ENCODE measurements around the gene GSE1.

GSE1 gene

GRCh38 chr16:85704900-85705846, 92.1 kb downstream of the GSE1 start:
- Histone ChIP-seq H3K36me3 (ENCODE audit: low read depth) (peaks cover 66% of the 10 kb centered on the region), H3K27ac (ENCODE audit: poor library complexity, severe bottlenecking) (no peak overlapping the region), H3K27me3 (ENCODE audit: insufficient read depth, poor library complexity, severe bottlenecking) (no peaks in the 10 kb centered on the region), H3K4me1 (ENCODE audit: insufficient read depth, poor library complexity, severe bottlenecking) (no peaks in the 10 kb centered on the region), H3K9me3 (ENCODE audit: severe bottlenecking) (no peaks in the 10 kb centered on the region), H3K4me3 (ENCODE audit: severe bottlenecking) (no peak overlapping the region)
- no peak for TF ChIP-seq CTCF (IDR thresholded peaks at IDR 0.05; ENCODE audit: poor library complexity, severe bottlenecking)
- DNase-seq (ENCODE audit: low spot score) (no peak), ATAC-seq (ENCODE audit: low read depth) (peak; percentile 17; the same call in 1 of the 3 replicates)

GRCh38 chr16:85706449-85707034, 93.4 kb downstream of the GSE1 start:
- no peaks in the 10 kb centered on the region for H3K27me3 ChIP-seq (ENCODE audit: insufficient read depth, poor library complexity, severe bottlenecking)
- no peaks in the 10 kb centered on the region for H3K4me1 ChIP-seq (ENCODE audit: insufficient read depth, poor library complexity, severe bottlenecking)
- H3K9me3 ChIP-seq (ENCODE audit: severe bottlenecking) = no peaks in the 10 kb centered on the region
- peaks cover 71% of the 10 kb centered on the region for H3K36me3 ChIP-seq (ENCODE audit: low read depth)
- DNase-seq (ENCODE audit: low spot score) (no peak), ATAC-seq (ENCODE audit: low read depth) (no peak)
- no peak overlapping the region for H3K27ac ChIP-seq (ENCODE audit: poor library complexity, severe bottlenecking)
- no peak for TF ChIP-seq CTCF (IDR thresholded peaks at IDR 0.05; ENCODE audit: poor library complexity, severe bottlenecking)
- H3K4me3 ChIP-seq (ENCODE audit: severe bottlenecking) = no peak overlapping the region

- no peak for TF ChIP-seq CTCF (IDR thresholded peaks at IDR 0.05; ENCODE audit: poor library complexity, severe bottlenecking)
- DNase-seq (ENCODE audit: low spot score) (peak; percentile 54), ATAC-seq (ENCODE audit: low read depth) (no peak; the same call in 1 of the 3 replicates)
- H3K4me1 ChIP-seq (ENCODE audit: insufficient read depth, poor library complexity, severe bottlenecking) = no peaks in the 10 kb centered on the region
- H3K27ac ChIP-seq (ENCODE audit: poor library complexity, severe bottlenecking) = no peak overlapping the region
- no peaks in the 10 kb centered on the region for H3K9me3 ChIP-seq (ENCODE audit: severe bottlenecking)
- no peak overlapping the region for H3K4me3 ChIP-seq (ENCODE audit: severe bottlenecking)
- peaks cover 79% of the 10 kb centered on the region for H3K36me3 ChIP-seq (ENCODE audit: low read depth)
- no peaks in the 10 kb centered on the region for H3K27me3 ChIP-seq (ENCODE audit: insufficient read depth, poor library complexity, severe bottlenecking)
Measured at GRCh38 chr16:85707528-85708095, 94.5 kb downstream of the GSE1 start.

- ATAC-seq (ENCODE audit: low read depth) (no peak), DNase-seq (ENCODE audit: low spot score) (no peak)
- Histone ChIP-seq H3K9me3 (ENCODE audit: severe bottlenecking) (no peaks in the 10 kb centered on the region), H3K36me3 (ENCODE audit: low read depth) (peaks cover 81% of the 10 kb centered on the region), H3K4me3 (ENCODE audit: severe bottlenecking) (no peak overlapping the region), H3K27me3 (ENCODE audit: insufficient read depth, poor library complexity, severe bottlenecking) (no peaks in the 10 kb centered on the region), H3K4me1 (ENCODE audit: insufficient read depth, poor library complexity, severe bottlenecking) (no peaks in the 10 kb centered on the region), H3K27ac (ENCODE audit: poor library complexity, severe bottlenecking) (no peak overlapping the region)
- TF ChIP-seq CTCF (IDR thresholded peaks at IDR 0.05; ENCODE audit: poor library complexity, severe bottlenecking) = no peak
Measured at GRCh38 chr16:85708338-85708737, 95.2 kb downstream of the GSE1 start.

Data from RWPE2 (cell line).